GM18870 (cell line): ENCODE data around the gene PPM1M.
A peak's percentile ranks its signal among the peaks of the same experiment; 100 is the strongest.

Source experiments
- ATAC-seq: cut with Tn5 transposase; IDR thresholded peaks from one replicate; pipeline ENCODE4 v1.9.1; 2021; ENCODE audit warnings: moderate library complexity; ENCODE audit not compliant: unreplicated experiment

PPM1M gene

GRCh38 chr3:52215351-52215750 lies 30.2 kb upstream of the PPM1M start:
- no peak for ATAC-seq

- ATAC-seq = no peak
Observed at GRCh38 chr3:52216585-52217408, 28.8 kb upstream of the PPM1M start.

- no peak for ATAC-seq
Observed at GRCh38 chr3:52217409-52217805, 28.2 kb upstream of the PPM1M start.

GRCh38 chr3:52218026-52218425 lies 27.5 kb upstream of the PPM1M start:
- no peak for ATAC-seq

GRCh38 chr3:52218454-52218853 lies 27.1 kb upstream of the PPM1M start:
- ATAC-seq = no peak

GRCh38 chr3:52218937-52219650 lies 26.5 kb upstream of the PPM1M start:
- ATAC-seq = no peak

- no peak for ATAC-seq
Observed at GRCh38 chr3:52220380-52221026, 25.1 kb upstream of the PPM1M start.

GRCh38 chr3:52221141-52221562 lies 24.4 kb upstream of the PPM1M start:
- no peak for ATAC-seq

GRCh38 chr3:52221563-52222318 lies 23.8 kb upstream of the PPM1M start:
- no peak for ATAC-seq

- no peak for ATAC-seq
Observed at GRCh38 chr3:52222319-52223221, 23.0 kb upstream of the PPM1M start.

GRCh38 chr3:52223449-52224408 lies 21.8 kb upstream of the PPM1M start:
- no peak for ATAC-seq

GRCh38 chr3:52225452-52226228 lies 19.9 kb upstream of the PPM1M start, which contains the start of gene TLR9:
TLR9 (minus strand) TSS chr3:52225645; CDS start chr3:52225529, 116 bp downstream.
- ATAC-seq = peak; percentile 60

- ATAC-seq = no peak
Observed at GRCh38 chr3:52226229-52226817, 19.2 kb upstream of the PPM1M start.

- no peak for ATAC-seq
Observed at GRCh38 chr3:52227117-52227516, 18.4 kb upstream of the PPM1M start.

- ATAC-seq = no peak
Observed at GRCh38 chr3:52227766-52228165, 17.8 kb upstream of the PPM1M start.

- ATAC-seq = no peak
Observed at GRCh38 chr3:52228266-52228665, 17.3 kb upstream of the PPM1M start.

GRCh38 chr3:52228751-52229291 lies 16.7 kb upstream of the PPM1M start:
- ATAC-seq = no peak
